ENCODE data around the gene FAHD2B. TPM values are rescaled to one million over a fixed set of nuclear protein-coding genes. Genes with fewer than 3 reads are reported as not detected.

FAHD2B gene
- total and polyA plus RNA-seq, 2 of the 13 experiments (the other 11 are each of a cell fraction or from before 2014, with no cell fraction given), result 6.4 to 6.7 TPM

Small RNA genes within 50 kb of the gene (small RNA-seq; reads per million reads assigned to genes)
- gene AC018892.1 (ENCODE audit: insufficient read depth in 2 of 3, insufficient read length in 3 of 3, low read depth in 2 of 3, low replicate concordance in 1 of 3) (0 reads per million in 3 experiments), gene IGKV1OR2-3 (ENCODE audit: insufficient read depth in 2 of 3, insufficient read length in 3 of 3, low read depth in 2 of 3, low replicate concordance in 1 of 3) (0 reads per million in 3 experiments), gene IGKV2OR2-2 (ENCODE audit: insufficient read depth in 2 of 3, insufficient read length in 3 of 3, low read depth in 2 of 3, low replicate concordance in 1 of 3) (0 reads per million in 3 experiments), gene RN7SL313P (ENCODE audit: insufficient read depth in 2 of 3, insufficient read length in 3 of 3, low read depth in 2 of 3, low replicate concordance in 1 of 3) (0 reads per million in 3 experiments)

Other genes starting within 250 kb of the FAHD2B start
- 23.2 and 26.7 TPM in 2 replicates for gene ANKRD39, start 236.9 kb downstream of the FAHD2B start, total RNA-seq (2016; rRNA removed; fragmentation: Illumina TruSeq; extraction: Trizol)
- gene ANKRD39, start 236.9 kb downstream of the FAHD2B start, polyA plus RNA-seq (2011; rRNA removed), result 24.8 and 27.8 TPM in 2 replicates
- gene SEMA4C, start 224.8 kb downstream of the FAHD2B start, total RNA-seq (2016; rRNA removed; fragmentation: Illumina TruSeq; extraction: Trizol), result 11.3 and 25.9 TPM in 2 replicates
- gene SEMA4C, start 224.8 kb downstream of the FAHD2B start, polyA plus RNA-seq (2011; rRNA removed), result 46.6 and 69.2 TPM in 2 replicates
- not detected in 2 replicates for gene FAM178B, start 108.3 kb downstream of the FAHD2B start, total RNA-seq (2016; rRNA removed; fragmentation: Illumina TruSeq; extraction: Trizol)
- not detected in 2 replicates for gene FAM178B, start 108.3 kb downstream of the FAHD2B start, polyA plus RNA-seq (2011; rRNA removed)
- gene ANKRD36, start 18.3 kb upstream of the FAHD2B start, total RNA-seq (2016; rRNA removed; fragmentation: Illumina TruSeq; extraction: Trizol), result 6.1 and 27.3 TPM in 2 replicates
- gene ANKRD36, start 18.3 kb upstream of the FAHD2B start, polyA plus RNA-seq (2011; rRNA removed), result 5.3 and 6.4 TPM in 2 replicates

All from HepG2 (cell line).